ENCODE data around the gene ALDH1B1.

The ALDH1B1 gene

DNA sequence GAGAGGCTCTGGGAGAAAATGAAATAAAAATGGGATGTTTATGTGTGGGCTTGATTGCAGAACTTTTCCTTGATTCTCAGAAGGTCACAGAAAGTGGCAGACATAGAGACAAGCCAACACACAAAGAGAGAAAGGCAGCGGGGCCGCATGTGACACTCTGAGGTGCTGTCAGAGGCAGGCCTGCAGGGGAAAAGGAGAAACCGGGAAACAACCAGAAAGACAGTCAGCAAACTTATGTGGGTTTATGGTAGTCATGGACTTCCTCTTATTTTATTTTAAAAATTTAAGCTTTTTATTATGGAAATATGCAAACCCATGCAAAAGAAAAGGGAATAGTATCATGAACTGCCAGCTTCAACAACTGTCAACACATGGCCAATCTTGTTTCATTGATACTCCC, 48.0 kb downstream of the ALDH1B1 start:
- DNase-seq (ENCODE audit: low read depth in 3 of 3) = no peak

DNA sequence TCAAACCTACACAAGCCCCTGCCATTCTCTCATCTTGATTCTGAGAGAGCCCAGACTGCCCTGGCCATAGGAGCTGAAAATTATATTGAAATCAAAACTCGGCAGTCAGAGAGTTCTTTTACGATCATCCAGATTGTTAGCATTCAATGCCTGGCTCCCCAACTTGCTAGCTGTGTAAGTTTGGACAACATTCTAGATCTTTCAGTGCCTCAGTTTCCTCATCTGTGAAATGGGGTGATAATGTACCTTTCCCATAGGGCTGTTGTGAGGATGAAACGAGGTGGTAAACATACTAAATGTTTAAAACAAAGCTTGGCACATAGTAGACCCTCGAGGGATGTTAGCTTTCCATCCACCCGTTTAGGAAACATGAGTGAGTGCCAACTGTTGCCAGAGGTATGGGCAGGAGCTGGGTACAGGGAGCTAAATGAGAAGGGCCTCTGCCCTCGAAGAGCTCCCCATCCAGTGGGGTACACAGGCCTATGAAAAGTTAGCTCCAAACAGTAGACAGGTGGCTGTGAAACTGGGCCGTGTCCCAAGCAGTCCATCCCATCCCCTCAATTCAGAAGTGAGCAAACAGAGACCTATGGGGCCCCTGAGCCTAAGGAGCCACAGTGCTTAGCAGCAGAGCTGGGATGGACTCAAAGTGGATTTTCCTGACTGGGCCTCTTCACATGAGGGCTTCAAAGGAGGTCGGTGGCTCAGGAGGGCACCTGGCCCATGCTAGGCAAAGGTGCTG, 49.0 kb downstream of the ALDH1B1 start:
- DNase-seq (ENCODE audit: low read depth in 3 of 3) = no peak

- DNase-seq (ENCODE audit: low read depth in 3 of 3) = no peak
Observed at GRCh38 chr9:38442473-38443096, 50.1 kb downstream of the ALDH1B1 start.

- DNase-seq (ENCODE audit: low read depth in 3 of 3) = no peak
Observed at GRCh38 chr9:38443181-38443580, 50.7 kb downstream of the ALDH1B1 start.

DNA sequence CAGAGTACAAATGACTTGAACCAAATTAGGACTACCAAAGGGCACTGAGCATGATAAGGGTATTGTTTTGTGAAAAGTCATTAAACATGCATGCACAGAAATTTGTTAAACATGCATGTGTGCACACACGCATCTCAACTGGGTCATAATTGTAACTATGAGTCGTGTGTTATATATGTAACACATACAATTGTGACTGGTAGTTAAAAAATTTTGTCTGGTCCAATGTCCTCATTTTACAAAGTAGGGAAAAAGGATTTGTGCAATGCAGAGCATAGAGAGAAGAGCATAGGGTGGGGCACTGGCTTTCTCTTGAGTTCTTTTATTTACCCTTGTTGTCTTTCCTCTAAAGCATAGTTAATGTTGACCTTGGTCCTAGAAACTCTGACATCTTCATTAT, 51.1 kb downstream of the ALDH1B1 start:
- no peak for DNase-seq (ENCODE audit: low read depth in 3 of 3)

GRCh38 chr9:38445154-38446043, 52.9 kb downstream of the ALDH1B1 start:
- no peak for DNase-seq (ENCODE audit: low read depth in 3 of 3)

GRCh38 chr9:38447703-38448102, 55.2 kb downstream of the ALDH1B1 start:
- DNase-seq (ENCODE audit: low read depth in 3 of 3) = no peak

Measured in stimulated activated CD4-positive, alpha-beta T cell treated with anti-CD3 and anti-CD28 coated beads, TNF-alpha, amount 100 ng/mL, for 48 hours (primary cell).